GOT3 (cell line): ENCODE measurements around the gene ETNK2.

Source experiments
- DNase-seq: peaks from one replicate; lab custom pipeline; 2025; ENCODE audit warnings: mixed read lengths; lab: John Stamatoyannopoulos, UW

The ETNK2 gene, protein sequence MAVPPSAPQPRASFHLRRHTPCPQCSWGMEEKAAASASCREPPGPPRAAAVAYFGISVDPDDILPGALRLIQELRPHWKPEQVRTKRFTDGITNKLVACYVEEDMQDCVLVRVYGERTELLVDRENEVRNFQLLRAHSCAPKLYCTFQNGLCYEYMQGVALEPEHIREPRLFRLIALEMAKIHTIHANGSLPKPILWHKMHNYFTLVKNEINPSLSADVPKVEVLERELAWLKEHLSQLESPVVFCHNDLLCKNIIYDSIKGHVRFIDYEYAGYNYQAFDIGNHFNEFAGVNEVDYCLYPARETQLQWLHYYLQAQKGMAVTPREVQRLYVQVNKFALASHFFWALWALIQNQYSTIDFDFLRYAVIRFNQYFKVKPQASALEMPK

GRCh38 chr1:204151552-204152309 is at the start of gene ETNK2:
Gene ETNK2, minus strand, starts transcription at chr1:204152044. Its CDS starts 192 bp downstream, at chr1:204151852.
- no peak for DNase-seq

DNA sequence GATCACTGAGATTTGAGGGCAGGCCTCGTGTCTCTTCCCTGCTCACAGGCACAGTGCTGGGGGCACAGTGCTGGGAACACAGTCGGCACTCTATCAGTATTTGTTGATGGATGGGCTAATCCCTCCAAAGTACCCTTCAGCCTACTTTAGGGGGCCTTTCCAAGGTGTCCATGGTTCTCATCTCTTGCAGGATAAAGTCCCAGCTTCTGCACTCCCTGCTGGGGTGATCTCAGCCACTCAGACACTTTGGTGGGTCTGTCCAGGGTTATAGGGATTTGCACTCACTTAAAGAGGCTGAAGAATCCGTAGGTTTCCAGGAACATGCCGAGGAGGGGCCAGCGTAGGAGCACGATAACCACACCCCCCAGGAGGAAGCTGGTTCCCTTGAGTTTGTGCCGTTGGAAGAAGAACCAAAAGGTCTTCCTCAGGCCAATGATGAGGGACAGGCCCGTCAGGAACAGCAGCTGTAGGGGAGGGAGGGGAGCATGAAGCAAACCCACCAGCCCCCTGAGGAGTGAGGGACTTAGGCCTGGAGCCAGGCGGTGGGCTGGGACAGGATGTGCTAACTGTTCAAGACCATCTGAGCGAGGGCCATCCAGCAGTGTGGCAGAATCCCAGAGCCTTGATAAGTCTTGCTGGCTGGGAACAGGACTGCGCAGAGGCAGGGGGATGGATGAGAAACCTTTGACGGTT is 49.6 kb upstream of the ETNK2 start:
- DNase-seq: no peak

GRCh38 chr1:204199579-204199978 is 47.7 kb upstream of the ETNK2 start:
- DNase-seq: no peak

- no peak for DNase-seq
Observed at GRCh38 chr1:204198348-204199340, 46.8 kb upstream of the ETNK2 start.

GRCh38 chr1:204197068-204197467 is 45.2 kb upstream of the ETNK2 start:
- no peak for DNase-seq

GRCh38 chr1:204196068-204196795 is 44.4 kb upstream of the ETNK2 start, which contains the start of gene KISS1:
Gene KISS1, minus strand, starts transcription at chr1:204196491. Its CDS starts 3,615 bp downstream, at chr1:204192876.
- DNase-seq: no peak

DNA sequence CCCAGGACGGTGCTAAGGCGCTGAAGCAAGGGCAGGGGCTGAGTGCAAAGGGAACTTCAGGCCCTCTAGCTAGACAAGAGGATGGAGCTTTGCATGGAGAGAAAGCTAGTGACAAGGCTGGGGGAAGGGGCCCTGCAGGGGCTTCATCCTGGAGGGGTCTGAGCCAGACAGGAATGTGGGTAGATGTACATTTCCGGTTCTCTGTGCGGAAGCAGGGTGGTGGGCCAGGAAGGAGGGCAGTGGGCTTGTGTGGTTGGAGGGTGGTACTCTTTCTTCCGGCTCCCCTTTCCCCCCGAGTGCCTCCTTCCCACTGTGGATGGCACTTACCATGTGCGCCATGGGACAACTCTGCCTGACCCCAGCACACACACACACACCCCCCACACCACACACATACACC is 42.9 kb upstream of the ETNK2 start:
- no peak for DNase-seq

DNA sequence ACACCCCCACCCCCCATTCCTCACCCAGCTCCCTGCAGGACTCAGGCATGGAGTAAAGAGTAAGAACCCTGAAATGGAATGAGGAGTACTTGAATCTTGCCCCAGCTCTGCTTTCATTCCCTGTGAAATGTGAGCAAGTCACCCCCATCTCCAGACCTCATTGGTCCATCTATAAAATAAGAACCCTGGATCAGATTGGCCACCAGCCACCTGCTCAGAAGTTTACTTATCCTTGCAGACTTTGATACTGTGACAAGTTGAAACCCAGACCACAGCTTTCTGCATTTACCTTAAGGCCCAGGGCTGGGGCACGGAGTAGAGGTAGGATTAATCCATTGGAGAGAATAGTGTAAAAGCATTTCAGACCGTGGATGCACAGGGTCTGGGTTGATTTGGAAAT is 42.2 kb upstream of the ETNK2 start:
- DNase-seq: no peak

- no peak for DNase-seq
Observed at GRCh38 chr1:204192589-204193352, 40.9 kb upstream of the ETNK2 start.

DNA sequence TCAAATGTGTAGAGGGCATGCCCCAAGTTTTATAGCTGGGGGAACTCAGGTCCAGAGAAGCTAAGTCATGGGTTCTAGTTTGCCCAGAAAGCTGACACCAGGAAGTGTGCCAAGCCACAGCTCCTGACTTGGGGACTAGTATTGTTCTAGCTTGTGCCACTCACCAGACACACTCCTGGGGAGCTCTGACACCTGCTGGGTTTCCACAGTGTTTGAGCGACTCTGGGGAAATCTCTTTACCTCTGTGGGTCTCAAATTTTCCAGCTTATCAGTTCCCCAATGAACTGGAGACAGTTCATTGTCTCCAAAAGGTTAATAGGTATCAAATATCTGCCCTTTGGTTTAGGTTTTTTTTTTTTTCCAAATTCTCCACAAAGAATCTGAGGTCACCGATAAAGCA is 40.2 kb upstream of the ETNK2 start:
- no peak for DNase-seq

DNA sequence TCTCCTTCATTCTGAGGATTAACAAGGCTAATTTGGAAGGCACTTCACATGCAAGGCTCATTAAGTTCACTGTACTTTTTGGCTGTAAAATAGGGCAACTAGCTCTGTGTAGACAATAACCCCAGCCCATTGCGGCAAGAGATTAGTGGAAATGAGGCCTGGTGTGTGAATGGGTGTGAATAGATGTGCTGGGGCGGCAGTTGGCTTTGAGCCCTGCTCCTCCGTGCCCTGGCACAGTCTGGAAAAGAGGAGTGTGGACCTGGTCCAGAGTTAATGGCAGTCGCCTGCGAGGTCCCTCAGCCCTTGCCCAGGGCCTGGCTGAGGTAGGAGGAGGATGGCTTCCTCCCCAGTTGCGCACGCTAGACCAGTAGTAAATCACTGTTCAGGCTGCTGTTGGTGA is 39.6 kb upstream of the ETNK2 start:
- DNase-seq: no peak

DNA sequence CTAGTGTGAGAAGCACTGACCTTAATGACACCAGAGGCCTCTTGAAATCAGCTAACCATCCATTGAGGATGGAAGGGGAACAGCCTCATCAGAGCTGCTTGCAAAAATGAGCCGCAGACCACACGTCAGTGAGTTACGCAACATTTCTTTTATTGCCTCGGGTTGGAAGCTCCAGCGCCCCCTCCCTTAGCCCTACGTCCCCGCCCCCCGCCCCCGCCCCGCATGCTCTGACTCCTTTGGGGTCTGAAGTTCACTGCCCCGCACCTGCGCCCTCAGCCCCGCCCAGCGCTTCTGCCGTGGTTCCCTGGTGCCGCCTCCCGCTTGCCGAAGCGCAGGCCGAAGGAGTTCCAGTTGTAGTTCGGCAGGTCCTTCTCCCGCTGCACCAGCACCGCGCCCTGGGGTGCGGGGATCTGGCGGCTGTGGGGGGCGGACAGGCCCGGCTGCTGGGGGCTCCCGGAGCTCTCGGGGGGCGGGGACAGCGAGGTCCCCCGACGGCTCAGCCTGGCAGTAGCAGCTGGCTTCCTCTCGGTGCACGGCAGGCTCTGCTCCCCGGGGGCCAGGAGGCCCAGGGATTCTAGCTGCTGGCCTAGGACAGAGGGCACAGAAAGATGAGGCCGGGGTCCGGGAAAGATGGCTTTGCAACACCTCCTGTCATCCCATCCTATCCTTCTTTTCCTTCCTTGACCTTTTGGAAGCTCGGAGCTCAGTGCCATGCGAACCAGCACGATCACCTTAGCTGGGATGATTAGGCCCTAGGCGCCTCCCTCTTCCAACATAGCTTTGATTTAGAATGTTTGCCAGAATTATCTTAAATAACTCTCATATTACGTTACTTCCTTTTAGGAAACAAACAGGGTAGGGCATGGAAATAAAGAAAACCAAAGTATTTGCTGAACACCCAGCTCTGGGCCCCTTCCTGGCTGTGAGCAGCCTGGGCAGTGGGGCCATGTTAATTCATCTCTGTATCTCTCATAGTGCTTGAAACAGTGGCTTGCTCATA is 38.7 kb upstream of the ETNK2 start:
- DNase-seq: no peak

DNA sequence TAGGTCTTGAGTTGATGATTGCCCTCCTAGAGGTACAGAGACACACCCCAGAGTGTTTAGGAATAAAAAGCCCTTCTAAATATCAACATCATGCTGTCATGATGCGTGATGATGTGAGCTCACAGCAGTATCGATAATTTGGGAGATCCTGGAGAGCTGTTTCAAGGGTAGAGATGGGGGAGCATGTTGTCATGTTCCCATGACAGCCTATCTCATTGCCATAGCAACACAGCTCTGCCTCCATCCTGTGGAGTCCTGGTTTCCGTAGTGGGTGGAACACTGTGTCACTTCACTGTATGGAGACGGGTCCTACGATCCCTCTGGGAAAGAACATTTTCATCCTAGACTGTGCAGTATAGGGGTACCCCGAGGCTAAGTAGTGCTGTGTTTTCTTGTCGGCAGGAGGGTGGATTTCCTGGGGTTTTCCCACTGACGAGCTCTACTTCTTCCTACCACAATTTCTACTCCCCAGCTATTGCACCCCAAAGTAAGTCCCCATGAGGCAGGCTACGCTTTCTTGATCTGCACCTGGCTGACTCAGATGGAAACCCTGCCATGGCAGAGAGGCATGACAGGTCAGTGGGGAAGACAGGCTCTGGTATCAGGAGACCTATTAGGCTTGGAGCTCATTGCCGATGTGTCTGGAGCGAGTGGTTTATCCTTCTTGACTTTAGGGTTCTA is 37.3 kb upstream of the ETNK2 start:
- DNase-seq: no peak

GRCh38 chr1:204186597-204186996 is 34.8 kb upstream of the ETNK2 start:
- DNase-seq: no peak

DNA sequence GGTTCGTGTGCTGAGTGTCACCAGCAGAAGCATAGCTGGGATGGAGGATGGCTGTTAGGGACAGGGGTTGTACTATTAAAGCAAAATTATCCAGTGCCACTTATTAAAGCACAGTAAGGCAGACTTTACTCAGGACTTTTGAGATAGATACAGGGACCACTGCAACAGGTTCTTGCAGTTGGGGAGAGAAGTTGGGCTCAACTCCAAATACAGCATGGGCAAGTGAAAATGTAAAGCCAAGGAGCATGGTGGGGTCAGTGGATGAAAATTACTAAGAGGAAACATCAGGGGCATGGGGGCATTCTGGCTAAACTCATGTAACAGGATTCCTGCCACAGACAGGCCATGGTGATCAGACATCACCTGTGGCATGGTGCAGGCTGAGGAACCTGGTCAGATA is 29.3 kb upstream of the ETNK2 start:
- no peak for DNase-seq

- no peak for DNase-seq
Observed at GRCh38 chr1:204180133-204180532, 28.3 kb upstream of the ETNK2 start.

- DNase-seq: no peak
Observed at GRCh38 chr1:204178487-204179281, 26.8 kb upstream of the ETNK2 start.
